ENCODE results near the gene AFF2.
"Not testable (repeated sequence)": the region's sequence is repeated elsewhere in the genome, so short reads cannot be mapped to it uniquely, and the experiment has no call there.

AFF2 gene

DNA sequence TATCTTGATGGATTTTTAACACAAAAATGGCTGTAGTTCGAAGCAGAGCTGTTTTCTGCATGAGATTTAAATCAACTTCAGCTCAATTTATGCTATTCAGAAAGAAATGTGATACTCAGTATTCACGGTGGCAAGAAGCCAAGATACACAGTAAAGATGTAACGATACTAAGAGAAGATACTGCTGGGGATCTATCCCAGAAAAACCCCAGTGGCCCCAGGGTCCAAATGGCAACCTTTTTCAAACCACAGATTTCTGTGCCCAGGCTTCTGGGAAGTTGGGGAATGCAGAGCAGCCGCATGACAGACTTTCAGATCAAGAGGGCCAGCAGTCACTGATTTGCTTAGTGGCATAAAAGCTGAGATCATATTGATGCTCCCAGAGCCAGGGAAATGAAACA lies 353.9 kb downstream of the AFF2 start:
- DNase-seq (ENCODE audit: low read depth): no peak

DNA sequence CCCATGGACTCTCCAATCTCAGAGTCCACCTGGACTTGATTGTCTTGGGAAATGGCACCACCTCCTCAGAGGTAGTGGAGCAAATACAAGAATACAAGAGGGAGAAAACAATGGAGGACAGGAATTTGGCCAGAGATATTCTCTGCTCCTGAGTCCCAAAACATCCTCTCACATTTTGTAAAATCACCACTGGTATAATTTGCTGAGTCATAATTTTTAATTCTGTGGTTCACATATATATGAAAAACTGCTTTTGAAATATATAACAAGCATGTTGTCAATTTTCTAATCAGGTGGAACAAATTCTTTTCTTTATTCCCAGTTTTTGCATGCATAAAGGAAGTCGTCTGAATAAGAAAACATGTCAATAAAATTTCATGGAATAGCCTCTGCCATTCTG lies 356.1 kb downstream of the AFF2 start:
- no peak for DNase-seq (ENCODE audit: low read depth)

DNA sequence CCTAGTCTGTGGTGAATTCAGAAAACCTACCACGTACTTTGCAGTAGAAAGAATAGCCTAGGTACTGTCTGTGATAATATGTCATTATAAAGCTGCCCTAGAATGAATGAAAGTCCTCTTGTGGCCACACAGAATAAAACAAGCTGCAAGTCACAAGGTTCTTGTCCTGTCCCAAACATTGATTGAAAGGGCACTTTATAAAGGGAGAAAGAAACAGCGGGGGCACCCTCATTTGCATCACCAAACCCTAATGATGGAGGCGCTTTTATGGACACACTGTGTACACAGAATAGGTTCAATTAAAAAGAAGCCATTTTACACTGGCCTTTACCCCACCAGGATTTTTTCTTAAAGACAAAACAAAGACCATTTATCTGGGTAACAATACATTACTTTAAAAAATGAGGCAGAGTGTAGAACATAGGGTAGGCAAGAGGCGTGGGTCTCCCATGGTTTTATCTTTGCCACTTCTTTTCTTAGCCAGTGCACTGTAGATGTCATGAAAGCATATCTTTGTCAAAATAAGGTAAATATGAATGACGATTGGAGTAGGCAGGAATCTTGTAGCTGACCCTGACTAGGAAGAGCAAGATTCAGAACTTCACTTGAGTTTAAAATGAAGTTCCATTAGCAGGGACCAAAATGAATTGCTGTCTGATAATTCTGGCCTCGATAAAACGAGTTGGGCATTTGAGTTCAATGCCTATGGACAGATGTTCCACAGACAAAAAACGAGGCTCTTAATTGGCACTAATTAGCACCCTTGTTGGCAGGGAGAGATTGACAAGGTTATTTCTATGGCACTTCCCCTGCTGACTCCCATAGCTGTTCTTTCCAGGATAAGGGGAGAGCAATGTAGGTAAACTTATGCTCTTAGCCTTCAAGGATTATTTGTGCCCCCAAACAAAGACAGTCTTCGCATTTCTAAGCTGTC lies 365.1 kb downstream of the AFF2 start:
- no peak for DNase-seq (ENCODE audit: low read depth)

DNA sequence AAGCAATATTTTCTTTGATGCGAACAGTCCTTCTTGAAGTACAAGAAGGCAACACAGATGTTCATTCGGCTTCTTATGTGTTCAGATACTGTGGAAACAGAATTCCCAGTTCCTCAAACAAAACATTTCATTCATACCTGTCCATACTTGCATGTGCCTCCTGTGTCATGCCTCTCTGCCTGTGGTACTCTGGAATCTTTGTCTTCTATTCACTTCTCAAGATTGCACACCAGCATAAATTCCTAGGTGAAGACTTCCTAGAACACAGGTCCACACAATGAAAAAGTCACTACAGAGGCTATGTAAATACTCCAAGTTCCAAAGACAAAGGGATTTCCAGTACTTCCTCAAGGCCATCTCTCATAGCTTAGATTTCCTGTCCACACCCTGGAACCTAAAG lies 367.2 kb downstream of the AFF2 start:
- DNase-seq (ENCODE audit: low read depth): no peak

DNA sequence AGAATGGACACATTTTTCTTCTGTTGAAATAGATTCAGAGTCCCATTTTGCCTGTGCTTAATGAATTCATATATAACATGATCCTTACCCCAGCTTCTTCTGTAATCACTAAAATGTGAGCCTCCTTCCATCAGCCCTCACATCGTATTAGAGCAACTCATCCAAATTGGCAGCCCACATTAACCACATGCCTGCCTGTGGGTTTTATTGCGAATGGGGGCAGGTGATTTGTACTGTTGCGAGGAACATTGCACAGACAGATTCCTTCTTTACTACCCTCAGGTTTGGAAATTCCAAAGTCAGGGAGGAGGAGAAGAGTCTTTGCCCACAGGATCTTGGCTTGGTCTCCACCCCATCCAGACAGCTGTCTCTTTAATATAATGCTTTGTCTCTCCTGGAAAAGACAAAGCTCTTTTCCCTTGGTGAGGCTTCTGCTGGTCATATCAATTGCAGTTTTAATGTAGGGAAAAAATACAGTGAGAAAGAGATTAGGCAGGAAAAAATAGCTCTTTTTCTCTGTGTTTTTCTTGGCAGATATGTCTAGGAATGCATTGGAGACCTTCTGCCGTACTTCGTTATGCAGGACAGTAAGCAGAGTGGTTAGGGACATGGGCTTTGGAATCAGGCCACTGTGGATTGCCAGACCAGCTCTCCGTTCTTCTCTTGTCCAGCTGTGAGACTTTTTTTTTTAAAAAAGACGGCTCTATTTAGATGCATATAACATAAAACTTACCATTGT lies 371.2 kb downstream of the AFF2 start:
- no peak for DNase-seq (ENCODE audit: low read depth)

DNA sequence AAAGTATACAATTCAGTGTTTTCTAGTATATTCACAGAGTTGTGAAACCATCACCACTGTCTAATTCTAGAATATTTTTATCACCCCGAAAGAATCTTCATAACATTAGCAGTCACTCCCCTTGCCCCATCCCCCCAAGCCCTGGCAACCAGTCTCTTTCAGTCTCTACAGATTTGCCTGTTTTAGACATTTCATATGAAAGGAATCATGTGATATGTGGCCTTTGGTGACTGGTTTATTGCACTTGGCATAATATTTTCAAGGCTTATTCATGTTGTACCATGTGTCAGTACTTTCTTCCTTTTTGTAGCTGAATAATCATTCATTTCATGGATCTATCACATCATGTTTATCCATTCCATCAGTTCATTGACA lies 371.7 kb downstream of the AFF2 start:
- DNase-seq (ENCODE audit: low read depth): no peak

DNA sequence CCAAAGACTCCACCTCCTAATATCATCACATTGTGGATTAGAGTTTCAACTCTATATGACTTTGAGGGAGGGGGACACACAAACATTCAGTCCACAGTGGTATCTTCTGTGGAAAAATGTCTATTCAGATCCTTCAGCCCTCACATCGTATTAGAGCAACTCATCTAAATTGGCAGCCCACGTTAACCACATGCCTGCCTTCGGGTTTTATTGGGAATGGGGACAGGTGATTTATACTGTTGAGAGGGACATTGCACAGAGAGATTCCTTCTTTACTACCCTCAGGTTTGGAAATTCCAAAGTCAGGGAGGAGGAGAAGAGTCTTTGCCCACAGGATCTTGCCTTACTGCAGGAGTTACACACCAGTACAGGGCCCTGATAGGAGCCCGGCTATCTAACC lies 372.5 kb downstream of the AFF2 start:
- DNase-seq (ENCODE audit: low read depth): no peak

DNA sequence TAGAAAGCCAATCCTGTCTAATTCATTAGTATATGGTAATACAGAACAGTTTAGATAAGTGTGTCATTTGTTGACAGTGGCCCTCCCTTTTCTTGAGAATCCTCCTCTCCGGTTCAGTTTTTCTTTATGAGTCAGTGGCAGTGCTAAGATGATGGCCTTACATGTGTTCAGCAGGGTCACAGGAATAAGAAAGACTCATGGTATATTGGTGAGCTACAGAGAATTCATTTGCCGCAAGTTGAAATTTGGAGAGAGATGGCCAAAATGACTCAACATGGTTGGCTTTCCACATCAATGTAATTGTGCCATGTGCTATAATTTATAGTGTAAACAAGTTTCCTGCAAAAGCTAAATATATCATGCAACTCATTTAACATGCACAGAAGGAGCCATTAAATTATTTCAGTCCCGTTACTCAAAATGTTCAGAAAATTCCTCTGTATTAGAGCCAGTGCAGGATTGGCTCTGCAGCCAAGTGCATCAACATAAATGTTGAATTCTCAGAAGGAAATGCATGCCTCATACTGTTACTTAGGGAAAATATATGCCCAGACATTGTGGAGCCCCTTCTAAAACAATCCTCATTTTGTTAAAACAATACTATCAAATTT lies 374.3 kb downstream of the AFF2 start:
- DNase-seq (ENCODE audit: low read depth): no peak

DNA sequence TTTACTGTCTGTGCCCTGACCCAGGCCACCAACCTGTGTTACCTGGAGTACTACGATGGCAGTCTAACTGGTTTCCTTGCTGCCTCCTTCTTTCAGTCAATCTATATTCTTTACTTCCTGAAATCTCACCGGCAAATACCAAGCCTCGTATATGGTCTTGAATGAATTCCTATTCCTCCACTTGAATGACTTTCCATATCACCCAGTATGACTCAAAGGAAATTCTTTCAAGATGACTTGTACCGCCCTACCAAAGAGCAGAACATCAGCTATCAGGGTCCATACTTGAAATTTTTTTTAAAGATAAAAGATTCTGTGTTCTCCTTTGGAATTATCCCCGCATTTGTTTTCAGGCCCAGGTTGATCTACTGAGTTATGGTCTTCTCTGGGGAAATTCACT lies 378.0 kb downstream of the AFF2 start:
- no peak for DNase-seq (ENCODE audit: low read depth)

DNA sequence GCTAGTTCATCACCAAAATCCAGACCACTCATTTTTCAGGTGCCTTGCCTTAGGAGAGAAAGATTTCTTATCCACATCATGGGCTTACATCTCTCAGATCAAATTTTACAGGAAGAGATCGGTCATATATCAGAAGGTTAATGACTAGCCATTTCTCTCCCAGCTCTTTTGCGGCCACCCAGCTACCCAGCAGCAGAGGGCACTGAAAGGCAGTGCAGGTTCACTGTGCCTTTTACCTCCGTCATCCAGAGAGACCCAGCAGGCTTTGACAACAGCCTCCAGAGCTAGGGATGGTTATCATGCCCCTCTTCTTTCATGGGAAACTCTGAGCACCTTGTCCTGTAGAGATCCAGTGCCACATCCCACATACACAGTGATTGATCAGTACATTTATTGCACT lies 384.8 kb downstream of the AFF2 start:
- no peak for DNase-seq (ENCODE audit: low read depth)

DNA sequence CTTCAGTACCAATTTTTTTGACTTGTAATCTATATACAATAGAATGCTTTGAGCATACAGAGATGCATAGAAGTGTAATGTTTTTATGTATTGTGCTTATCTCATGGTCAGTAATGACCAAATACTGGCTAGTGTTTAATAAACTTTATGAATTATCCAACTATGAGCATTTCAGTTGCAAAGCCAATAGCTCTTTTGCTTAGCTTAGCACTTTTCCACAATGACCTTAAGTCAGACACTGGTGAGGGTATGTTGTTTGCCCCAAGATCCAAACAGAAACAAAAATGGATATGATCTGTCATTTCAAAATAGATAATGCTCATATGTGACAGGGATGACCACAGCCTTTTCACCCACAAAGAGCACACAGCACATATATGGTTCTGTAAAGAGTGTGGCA lies 393.0 kb downstream of the AFF2 start:
- no peak for DNase-seq (ENCODE audit: low read depth)

DNA sequence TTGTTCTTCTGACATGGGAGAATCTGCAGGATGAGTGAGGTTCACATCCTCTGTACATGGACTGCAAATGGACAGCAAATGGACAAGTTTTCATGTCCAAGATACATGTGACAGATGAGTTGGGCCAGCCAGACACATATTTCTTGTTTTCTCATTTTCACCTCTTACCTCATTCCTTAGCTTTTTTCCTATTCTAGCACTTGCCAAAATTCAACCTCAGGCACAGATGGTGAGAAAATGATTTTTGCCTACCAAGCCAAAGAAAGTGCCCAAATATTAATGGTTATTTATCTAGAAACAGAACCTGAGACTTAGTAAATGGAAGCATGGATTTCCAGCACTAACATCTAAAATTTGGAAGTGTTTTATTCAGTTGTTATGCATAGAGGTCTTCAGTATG lies 402.2 kb downstream of the AFF2 start:
- no peak for DNase-seq (ENCODE audit: low read depth)

DNA sequence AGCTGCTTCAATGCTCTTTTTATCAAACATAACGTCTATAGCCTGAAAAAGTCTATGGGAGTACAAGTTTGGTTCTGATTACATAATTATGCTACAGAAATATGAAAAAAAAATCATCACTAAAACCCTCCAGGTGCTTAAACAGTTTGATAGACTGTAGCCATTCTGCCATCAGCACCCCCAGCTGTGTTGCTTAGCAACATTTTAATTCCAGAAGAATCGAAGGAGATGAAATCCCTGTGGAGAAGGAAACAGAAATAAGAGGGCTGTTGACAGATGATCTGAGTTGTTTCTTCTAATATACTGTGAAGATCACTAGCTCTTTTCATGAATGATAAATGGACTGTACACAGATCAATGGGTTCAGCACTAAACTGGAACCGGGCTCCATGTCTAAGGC lies 402.8 kb downstream of the AFF2 start:
- DNase-seq (ENCODE audit: low read depth): no peak

DNA sequence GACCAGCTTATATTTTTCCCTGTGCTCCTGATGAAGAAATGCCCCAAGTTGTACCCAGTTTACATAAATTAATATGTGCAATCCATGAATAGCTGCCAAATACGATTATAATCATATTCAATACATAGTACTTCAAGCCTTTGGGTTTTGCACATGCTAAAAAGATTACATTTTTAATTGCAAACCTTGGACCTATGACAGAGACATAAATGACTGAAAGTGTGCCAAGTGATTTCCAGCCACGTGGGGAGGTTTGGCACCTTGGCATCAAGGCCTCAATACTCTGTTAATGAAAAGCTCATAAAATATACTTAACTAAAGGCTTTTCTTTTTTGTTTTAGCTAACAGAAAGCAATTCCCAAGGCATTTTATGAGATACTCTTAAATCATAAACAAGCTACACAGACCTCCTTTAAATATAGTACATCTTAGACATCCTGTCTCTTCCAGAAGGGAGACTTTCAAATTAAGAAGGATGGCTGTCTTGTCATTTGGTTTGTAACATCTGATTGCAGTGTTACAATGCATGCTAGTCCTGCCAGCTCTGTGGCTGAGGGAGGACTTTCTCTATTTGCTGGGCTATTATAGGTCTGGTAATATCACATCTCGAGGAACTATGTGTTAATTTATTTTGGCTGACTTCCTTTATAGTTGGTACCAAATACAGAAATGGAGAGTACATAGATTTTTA lies 404.1 kb downstream of the AFF2 start:
- DNase-seq (ENCODE audit: low read depth): no peak

DNA sequence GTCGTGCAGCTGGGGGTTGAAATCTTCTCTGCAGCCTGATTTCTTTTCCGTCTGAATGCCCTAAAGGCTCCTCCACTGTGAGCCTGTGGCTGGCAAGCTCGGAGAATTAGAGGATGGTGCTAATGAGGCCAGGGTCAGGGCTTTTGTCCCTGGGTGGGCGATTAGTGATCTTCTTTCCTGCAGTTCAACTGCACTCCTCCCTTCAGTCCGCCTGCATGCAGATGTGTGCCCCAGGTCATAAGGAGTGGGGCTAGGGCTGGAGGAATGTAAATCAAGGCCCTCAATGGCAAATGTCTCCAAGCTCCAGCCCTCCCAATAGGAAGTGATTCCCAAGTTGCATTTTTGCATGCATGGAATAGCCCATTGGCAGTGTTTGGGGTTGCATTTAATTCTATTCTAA lies 405.0 kb downstream of the AFF2 start:
- no peak for DNase-seq (ENCODE audit: low read depth)

DNA sequence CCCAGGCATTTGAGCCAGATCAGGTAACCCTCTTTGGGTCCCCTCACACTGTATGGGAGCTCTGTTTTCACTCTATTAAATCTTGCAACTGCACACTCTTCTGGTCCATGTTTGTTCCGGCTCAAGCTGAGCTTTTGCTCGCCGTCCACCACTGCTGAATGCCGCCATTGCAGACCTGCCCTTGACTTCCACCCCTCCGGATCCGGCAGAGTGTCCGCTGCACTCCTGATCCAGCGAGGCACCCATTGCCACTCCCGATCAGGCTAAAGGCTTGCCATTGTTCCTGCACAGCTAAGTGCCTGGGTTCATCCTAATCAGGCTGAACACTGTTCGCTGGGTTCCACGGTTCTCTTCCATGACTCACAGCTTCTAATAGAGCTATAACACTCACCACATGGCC lies 406.2 kb downstream of the AFF2 start:
- DNase-seq (ENCODE audit: low read depth): not testable (repeated sequence)

DNA sequence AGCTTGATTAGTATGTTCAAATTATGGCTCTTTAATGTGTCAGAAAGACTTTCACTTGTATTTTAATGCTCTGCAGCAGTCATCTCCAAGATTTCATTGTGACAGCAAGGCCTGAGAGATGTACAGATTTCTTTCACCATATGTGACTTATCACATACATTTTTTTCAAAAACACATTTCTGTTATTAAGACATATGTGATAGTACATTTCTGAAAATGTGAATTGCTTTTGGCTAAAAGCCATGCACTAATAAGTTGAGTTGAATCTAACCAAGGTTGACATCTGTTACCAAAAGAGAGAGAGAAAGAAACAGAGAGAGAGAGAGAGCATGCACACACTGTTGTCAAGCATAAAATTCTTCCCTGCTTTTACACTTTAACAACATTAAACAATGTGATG lies 409.3 kb downstream of the AFF2 start:
- no peak for DNase-seq (ENCODE audit: low read depth)

DNA sequence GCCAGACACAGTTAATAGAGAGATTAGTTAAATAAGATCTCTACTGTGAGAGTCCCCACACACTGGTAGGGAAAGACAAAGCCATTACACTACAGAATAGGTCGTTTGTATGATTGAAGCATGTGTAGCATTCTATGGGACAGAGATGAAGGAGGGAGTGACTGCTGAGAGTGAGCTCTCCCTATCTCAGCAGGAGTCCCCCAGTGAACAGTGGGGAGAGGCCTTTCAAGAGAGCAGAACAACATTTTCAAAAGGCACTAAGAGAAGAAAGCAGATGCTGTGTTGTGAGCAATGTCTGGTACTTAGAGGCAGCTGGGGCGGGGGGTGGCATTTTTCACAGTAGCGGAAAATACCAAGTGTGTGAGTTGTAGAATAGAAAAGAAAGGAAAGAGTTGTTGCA lies 413.6 kb downstream of the AFF2 start:
- no peak for DNase-seq (ENCODE audit: low read depth)

DNA sequence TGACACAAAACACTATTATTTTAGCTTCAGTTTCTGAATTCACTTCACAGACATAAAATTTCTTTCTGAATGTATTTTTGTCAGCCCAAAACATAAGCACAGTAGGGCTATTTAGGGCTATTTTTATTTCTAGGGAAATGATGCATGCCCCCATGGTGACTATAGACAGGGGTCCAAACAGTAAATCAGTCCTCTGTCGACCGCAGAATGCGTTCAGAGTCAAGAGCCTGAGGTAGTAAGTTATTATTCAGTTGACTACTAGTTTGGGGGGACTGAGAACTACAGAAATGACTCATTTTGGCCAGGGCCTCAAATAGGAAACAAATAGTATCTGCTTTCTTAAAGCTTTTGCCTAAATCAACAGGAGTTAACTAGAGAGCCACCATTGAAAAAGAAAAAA lies 414.4 kb downstream of the AFF2 start:
- no peak for DNase-seq (ENCODE audit: low read depth)

DNA sequence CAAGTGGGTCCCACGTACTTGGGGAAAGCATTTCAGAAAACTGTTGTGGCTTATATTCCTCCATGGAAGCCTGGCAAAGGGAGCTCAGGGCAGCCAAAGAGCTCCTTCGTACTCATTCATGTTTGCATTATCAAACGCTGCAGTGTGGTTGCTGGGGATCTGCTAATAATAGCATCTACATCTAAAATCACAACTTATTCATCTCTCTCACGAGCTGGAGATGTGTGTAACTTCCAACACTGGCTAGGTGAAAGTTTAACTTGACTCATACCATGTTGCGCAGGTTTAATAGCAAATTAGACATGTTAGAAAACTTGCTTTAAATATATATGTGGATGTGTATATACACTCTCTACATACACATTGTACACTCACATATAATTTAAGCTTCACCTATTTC lies 415.1 kb downstream of the AFF2 start:
- no peak for DNase-seq (ENCODE audit: low read depth)

DNA sequence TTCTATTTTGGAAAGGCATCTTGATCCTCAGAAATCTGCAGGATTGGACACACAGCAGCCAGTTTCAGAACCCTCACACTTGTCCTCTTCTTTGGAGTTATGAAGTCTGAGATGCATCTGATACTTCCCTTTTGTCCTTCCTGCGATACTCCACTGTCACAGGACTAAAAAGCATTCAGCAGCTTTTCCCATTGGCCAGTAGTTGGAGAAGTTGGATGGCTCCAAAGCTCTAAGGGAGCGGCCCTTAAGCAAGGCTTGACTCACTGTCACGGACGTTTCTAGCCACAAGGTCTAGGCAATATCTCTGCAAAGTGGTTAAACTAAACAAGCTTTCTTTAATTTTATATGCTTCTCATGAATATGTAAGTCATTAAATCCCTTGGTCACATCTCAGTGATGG lies 417.0 kb downstream of the AFF2 start:
- DNase-seq (ENCODE audit: low read depth): no peak

DNA sequence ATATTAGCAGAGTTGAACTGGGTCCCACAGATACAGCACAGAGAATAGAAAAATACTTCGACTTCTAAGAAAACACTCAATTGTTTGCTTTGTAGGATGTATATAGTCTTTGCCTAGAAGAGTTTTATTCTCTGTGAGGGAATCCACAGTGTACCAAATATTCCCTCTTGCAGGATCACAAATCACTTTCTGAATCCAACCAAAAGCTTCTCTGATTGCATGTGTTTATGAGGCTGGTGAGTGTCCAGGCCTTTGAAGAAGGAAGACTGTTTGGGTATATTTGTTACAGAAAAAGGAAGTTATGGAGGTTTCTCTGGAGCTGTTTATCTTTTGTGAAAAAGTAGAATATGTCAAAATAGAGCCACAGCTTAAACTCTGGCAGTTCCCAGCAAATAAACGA lies 423.2 kb downstream of the AFF2 start:
- no peak for DNase-seq (ENCODE audit: low read depth)

DNA sequence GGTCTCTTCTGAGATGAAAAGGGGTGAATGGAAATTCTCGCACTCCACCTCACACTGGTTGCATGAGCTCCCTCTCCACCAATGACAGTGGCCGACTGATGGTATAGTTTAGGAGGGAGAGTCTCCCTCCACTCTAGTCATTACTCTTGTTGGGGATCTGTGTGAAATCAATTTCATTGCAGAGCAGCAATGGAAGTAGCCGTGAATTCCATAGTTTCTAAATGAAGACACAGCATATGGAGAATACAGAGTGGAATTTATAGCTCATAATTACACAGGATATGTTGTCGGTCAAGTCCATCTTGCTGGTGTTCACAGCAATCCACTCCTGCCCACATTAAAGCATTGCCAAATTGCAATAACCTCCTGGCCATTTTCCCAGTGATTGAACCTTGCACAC lies 426.0 kb downstream of the AFF2 start:
- no peak for DNase-seq (ENCODE audit: low read depth)
